ENCODE measurements around the gene DSCAM.
"Not testable (repeated sequence)": the region's sequence is repeated elsewhere in the genome, so short reads cannot be mapped to it uniquely, and the experiment has no call there.

Gene DSCAM, protein sequence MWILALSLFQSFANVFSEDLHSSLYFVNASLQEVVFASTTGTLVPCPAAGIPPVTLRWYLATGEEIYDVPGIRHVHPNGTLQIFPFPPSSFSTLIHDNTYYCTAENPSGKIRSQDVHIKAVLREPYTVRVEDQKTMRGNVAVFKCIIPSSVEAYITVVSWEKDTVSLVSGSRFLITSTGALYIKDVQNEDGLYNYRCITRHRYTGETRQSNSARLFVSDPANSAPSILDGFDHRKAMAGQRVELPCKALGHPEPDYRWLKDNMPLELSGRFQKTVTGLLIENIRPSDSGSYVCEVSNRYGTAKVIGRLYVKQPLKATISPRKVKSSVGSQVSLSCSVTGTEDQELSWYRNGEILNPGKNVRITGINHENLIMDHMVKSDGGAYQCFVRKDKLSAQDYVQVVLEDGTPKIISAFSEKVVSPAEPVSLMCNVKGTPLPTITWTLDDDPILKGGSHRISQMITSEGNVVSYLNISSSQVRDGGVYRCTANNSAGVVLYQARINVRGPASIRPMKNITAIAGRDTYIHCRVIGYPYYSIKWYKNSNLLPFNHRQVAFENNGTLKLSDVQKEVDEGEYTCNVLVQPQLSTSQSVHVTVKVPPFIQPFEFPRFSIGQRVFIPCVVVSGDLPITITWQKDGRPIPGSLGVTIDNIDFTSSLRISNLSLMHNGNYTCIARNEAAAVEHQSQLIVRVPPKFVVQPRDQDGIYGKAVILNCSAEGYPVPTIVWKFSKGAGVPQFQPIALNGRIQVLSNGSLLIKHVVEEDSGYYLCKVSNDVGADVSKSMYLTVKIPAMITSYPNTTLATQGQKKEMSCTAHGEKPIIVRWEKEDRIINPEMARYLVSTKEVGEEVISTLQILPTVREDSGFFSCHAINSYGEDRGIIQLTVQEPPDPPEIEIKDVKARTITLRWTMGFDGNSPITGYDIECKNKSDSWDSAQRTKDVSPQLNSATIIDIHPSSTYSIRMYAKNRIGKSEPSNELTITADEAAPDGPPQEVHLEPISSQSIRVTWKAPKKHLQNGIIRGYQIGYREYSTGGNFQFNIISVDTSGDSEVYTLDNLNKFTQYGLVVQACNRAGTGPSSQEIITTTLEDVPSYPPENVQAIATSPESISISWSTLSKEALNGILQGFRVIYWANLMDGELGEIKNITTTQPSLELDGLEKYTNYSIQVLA (N-terminal part only)

DNA sequence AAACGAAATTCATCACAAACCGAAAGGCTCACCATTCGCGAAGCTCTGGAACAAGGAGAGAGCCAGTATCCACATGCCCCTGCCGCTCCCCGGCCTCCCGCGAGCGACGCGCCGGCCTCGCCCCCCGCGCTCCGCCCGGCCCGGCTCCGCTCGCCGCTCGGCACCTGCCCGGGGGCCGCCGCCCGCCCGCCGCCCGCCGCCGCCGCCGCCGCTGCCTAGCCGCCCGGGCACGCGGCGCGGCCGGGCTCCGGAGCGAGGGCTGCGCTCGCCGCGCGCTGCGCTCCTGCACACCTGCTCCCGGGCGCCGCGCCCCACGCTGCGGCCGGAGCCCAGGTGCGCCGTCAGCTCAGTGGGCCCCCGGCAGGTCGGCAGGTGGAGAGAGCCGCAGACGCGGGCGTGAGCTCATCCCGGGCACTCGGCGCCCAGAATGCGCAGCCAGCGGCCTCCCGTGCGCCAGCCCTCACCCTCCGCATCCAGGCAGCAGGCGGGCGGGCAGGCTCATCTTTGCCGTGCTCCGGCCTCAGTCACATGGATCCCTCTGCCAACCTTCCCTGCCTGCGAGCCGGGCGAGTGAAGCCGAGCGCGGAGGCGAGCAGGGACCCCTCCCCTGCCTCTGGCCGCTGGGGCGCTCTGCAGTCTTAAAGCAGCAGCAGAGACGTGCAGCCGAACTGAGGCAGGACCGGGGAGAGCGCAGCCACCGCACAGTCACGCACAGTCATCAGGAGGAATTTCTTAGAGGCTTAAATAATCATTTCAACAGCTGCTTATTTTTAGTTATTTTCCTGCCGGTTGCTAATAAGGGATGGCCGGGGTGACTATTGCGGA lies at the start of gene DSCAM:
DSCAM (minus strand) TSS at position 572 of the 825 bp plus-strand sequence; CDS start at position 75, 497 bp downstream.
- DNase-seq (ENCODE audit: low read depth in 2 of 2): no peak

DNA sequence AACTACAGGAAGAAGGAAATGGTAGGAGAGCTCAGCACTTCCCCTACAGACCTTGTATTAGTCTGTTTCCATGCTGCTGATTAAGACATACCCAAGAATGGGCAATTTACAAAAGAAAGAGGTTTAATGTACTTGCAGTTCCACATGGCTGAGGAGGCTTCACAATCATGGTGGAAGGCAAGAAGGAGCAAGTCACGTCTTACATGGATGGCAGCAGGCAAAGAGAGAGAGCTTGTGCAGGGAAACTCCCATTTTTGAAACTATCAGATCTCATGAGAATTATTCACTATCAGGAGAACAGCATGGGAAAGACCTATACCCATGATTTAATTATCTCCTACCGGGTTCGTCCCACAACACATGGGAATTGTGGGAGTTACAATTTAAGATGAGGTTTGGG lies 48.7 kb upstream of the DSCAM start:
- not testable (repeated sequence) for DNase-seq (ENCODE audit: low read depth in 2 of 2)

DNA sequence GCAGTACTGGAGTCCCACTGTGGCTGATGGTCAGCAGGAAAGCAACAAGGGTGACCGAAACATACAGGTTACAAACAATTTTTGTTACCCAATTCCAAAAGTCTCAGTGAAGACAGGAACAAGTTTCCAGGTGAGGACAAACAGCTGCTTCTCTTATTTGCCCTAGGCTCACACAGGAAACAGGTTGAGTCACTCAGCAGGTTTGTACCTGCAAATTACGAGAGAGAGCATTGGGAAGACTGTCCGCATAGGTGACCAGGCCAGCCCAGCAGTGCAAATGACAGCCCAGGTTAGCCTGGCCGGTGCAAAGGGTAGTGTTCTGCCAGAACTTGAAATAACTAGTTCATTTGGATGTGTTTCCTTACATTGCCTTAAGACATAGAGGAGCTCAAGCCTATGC lies 40.0 kb upstream of the DSCAM start:
- DNase-seq (ENCODE audit: low read depth in 2 of 2): no peak

DNA sequence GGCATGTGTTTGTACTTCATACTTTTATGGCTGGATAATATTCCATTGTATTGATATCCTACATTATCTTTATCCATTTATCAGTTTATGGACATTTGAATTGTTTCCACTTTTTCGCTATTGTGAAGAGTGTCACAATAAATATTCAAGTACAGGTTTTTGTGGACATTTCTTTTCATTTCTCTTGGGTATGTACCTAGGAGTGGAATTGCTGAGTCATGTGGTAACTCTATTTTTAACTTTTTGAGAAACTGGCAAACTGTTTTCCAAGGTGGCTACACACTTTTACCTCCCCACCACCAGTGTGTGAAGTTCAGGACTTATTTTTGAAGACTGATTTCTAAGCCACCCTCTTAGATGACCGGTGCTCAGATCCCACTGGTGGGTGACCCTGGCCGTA lies 39.0 kb upstream of the DSCAM start:
- no peak for DNase-seq (ENCODE audit: low read depth in 2 of 2)

DNA sequence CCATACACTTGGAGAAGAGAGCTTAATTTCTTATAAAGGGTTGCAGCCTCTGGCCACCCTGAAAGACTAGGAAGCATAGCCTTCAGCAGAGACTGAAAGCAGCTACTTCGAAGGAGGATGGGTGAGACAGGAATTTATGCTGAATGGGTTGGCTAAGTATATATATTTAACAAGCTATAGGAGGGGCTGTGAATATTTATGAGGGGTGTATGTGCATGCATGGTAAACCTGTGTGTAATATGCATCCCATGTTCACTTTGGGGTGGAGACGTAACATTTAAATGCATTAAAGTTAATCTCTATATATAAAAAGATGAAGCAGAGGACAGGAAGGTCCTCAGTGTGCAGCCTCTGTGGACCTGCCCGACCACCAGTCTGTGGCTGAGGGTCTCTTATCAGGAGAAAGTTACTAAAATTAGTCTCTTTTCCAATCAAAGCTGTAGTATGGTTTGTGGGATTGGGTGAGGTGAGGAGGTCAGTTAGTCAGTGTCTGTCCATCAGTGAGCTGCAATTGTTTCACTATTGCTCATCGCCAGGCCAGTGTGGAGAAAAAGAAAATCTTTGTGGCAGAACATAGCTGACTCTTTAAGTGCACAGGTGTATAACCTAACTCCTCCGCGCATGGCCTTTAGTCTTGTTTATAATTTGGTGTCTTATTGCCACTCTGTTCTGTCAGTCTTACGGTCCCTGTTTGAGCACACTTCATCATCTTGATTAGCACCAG lies 35.4 kb upstream of the DSCAM start:
- DNase-seq (ENCODE audit: low read depth in 2 of 2): no peak

DNA sequence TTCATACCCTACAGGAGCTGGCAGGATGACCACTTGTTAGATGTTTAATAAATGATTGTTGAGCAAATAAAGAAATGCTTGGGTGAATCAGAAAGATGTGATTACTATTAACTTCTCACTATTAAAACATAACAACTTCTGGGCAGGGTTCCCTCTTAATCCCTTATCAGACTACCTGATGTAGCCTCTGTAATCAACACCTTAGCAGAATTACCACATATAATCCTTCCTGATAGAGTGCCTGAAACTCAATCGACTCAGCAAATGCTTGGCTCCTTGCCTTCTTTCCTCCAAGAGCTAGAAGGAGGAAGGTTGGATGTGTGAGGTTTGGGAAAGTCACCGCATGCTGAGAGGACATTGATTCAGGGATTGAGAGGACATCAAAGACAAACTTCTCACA lies 34.8 kb upstream of the DSCAM start:
- no peak for DNase-seq (ENCODE audit: low read depth in 2 of 2)

DNA sequence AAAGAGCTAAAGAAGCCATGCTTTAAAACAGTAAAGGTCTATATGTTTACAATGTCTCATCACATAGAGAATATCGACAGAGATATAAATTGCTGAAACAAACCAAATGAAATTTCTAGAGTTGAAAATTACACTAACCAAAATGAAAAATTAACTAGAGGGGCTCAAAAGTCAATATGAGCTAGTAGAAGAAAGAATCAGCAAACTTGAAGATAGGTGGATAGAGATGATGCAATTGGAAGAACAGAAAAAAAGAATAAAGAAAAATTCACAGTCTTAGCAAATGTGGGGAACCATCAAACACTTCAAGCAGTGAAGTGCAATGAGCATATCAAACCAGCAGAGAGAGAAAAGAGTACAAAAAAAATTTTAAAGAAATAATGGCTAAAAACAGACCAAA lies 24.1 kb upstream of the DSCAM start:
- DNase-seq (ENCODE audit: low read depth in 2 of 2): no peak

DNA sequence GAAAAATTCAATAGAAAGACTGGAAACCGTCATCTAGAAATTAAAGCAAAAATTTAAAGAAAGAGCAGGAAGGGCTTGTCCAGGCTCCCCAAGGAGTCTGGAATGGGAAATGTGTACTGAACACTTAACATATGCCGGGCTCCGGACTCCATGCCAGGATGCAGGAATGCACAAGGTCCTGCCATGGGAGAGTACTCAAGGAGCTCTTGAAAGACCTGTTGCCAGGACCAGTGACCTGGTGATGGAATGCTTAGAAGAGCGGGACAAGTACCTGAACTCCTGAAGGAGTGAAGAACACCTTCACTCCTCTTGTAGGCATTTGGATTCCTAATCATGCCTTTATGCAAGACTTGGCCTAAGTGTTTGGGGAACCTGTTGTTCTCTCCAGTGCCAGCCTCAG lies 16.9 kb upstream of the DSCAM start:
- no peak for DNase-seq (ENCODE audit: low read depth in 2 of 2)

DNA sequence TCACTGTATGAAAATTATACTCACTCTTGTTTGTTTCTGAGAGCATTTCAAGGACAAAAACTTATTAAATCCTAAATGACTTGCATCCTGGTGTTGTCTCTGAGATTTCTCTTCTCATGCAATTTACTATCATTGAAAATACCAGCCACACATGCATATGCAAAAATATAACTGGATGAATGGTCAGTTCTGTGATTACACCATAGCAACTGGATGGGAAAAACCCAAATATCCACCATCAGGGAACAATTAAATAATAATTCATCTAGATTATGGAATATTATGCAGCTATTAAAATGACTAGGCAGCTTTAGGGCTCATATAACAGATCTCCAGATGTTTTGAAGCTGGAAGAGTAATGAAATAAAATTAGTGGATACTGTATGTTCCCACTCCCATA lies 11.6 kb upstream of the DSCAM start:
- no peak for DNase-seq (ENCODE audit: low read depth in 2 of 2)

DNA sequence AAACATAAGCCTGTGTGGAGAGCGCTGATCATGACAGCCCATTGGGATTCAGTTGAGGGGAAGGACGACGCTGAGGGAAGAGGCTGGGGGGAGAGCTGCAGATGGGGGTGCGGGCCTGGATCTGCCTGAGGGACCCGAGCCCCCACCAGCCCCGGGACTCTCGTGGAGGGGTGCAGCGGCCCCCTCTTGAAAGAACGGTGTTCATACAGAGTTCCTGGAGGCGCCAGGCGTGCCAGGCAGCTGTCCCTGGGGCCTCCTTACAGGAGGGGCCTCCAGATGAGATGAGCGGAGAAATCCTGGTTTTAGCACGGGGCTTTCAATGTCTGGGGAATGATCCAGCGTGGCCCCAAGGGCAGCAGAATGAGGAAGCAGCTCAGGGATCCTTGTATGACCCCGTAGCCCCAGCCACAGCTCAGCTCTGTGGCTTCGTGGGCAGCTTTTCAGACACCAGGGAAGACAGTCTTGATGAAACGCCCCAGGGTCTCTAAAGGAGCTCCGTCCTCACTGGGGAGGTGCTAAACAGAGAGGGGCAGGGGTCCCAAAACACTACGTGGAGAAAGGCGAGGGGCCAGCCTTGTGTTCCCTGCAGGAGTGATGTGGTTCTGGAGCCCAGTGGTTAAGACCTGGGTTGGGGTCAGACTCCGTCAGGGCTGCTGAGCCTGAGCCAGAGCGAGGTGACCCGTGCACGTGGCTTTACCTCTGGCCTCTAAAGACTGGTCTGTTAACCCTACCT lies 7.2 kb upstream of the DSCAM start:
- DNase-seq (ENCODE audit: low read depth in 2 of 2): no peak

DNA sequence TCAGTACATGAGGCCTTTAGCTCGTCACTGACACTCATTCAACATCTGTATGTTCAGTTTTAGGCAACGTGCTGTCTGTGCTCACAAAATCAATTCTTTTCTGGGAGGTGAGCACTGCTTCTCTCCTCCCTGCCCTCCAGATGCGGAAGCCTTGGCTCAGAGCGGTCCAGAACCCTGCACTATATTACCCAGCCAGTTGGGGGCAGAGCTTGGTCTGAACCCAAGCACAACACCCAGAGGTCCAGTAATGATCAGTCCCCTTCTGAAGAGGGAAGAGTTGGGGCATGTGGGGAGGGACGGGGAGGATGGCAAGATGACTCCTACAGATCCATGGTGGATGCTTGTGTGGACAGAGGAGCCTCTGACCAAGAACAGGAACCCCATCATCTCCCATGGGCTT lies 5.6 kb upstream of the DSCAM start:
- DNase-seq (ENCODE audit: low read depth in 2 of 2): no peak

DNA sequence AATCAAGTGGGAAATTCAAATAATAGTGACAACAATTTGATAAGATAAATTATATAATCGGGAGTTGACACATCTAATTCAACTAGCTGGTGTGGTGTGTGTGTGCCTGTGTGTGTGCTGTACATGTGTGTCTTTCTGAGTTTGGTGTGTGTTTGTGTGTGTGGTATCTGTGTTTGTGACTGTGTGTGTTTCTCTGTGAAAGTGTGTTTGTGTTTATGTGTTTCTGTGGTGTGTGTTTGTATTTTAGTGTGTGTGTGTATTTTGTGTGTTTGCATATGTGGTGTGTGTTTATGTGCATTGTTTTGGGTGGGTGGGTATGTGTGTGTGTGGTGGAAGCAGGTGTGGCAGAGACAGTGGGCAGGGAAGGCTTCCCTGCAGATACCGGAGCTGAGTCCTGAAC lies 4.8 kb upstream of the DSCAM start:
- DNase-seq (ENCODE audit: low read depth in 2 of 2): no peak

DNA sequence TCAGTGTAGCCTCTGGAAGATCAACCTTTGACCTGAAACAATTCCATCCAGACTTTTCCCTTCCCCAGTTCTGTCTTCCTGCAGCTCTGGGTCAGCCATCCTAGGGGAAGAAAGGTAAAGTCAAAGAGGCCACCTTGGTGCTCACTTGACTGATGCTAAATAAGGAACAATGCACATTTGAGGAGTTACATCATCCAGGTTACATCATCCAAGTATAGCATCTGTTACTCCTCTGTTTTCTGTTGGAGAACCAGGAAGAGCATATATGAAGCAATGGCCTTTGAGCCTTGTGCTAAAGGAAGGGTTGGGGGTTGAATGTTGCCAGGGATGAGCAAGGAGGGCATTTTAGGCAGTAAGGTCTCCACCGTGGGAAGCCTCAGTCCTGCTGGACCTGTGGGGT lies 3.1 kb upstream of the DSCAM start:
- DNase-seq (ENCODE audit: low read depth in 2 of 2): no peak

DNA sequence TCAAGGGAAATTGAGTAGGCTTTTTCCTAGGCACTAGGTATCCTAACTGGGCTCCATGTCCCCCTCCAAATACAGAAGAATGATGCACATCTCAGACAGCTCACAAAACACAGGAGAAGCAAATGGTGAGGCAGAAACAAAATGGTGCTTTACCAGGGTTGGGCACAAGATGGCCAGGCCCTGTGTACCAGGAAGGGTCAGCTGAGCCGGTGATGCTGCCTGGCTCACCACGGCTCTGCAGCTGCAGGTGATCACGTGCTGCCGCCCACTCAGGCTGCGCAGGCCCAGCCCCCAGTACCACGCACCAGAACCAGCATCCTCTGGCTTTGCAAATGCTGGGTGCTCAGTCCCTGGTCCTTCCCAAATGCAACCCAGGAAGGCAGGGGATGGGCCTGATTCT lies 993 bp upstream of the DSCAM start:
- no peak for DNase-seq (ENCODE audit: low read depth in 2 of 2)

DNA sequence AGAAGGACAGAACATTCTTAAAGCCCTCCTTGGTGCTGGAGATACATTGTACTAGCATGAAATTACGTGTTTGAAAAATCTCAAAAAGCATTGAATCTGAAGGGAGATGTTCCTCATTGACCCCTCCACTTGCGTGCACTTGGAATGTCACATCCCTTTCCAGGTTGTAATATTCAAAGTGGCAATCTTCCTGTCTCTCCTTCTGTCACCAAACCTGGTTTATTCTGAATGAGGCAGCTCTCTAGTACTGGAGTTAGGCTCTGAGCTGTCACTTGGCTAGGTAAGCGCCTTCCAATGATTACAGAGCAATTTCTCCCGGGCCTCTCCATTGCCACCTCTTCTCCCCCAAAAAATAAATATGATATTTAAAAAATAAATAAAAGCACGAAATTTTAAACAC lies 855 bp downstream of the DSCAM start:
- DNase-seq (ENCODE audit: low read depth in 2 of 2): no peak

DNA sequence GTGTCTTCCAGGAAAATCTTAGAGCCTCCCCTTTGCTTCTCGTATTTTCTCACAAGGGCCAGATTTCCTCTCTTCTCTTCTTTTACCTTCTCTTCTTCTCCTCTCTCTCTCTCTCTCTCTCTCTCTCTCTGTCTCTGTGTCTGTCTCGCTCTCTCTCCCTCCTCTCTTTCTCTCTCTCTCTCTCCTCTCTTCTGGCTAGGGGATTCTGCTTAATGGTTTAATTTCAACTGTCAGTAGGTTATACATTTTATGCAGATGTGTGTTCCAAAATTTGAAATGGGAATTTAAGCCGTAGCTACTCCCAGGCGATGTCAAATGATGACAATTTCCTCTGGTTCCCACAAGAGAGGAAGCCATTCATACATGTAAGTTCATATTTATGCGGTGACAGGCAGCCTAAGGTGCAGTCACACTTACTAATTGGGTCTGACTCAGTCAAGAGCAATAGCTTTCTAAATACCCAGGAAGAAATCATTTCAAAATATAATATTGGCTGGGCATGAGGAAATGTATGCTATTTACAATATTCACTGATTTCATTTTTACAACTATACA lies 1.4 kb downstream of the DSCAM start:
- DNase-seq (ENCODE audit: low read depth in 2 of 2): no peak

DNA sequence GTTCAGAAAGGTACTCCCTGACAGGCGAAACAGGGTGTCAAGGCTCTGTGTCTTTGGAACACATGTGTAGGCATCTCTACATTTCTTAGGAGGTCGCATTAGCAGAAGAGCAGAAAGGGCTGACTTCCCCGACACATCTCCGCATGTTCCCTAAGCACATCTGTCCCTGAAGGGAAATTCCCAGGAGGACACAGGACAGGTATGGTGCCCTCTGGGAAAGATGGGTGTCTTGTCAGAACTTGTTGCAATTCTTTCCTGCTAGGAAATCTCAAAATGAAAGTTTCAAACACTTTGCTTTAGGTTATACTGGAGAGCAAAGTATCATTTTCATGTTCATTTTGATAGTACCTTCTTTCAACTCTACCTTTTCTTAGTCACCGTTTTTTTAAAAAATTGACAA lies 2.0 kb downstream of the DSCAM start:
- no peak for DNase-seq (ENCODE audit: low read depth in 2 of 2)

DNA sequence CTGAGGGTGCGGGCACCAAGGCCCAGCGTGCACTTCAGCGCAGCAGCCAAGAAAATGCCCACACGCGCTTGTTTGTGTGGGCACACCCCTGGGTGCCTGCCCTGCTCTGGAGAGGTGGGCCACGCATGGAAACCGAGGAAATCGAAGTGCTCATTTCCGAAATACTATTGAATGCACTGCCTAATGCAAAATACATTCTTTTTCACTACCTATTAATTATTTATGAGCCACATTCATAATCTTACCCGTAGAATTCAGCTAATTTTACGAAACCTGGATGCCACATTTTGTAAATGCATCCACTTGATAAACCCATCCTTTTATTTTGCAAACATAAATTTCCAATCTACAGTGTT lies 4.8 kb downstream of the DSCAM start:
- no peak for DNase-seq (ENCODE audit: low read depth in 2 of 2)

DNA sequence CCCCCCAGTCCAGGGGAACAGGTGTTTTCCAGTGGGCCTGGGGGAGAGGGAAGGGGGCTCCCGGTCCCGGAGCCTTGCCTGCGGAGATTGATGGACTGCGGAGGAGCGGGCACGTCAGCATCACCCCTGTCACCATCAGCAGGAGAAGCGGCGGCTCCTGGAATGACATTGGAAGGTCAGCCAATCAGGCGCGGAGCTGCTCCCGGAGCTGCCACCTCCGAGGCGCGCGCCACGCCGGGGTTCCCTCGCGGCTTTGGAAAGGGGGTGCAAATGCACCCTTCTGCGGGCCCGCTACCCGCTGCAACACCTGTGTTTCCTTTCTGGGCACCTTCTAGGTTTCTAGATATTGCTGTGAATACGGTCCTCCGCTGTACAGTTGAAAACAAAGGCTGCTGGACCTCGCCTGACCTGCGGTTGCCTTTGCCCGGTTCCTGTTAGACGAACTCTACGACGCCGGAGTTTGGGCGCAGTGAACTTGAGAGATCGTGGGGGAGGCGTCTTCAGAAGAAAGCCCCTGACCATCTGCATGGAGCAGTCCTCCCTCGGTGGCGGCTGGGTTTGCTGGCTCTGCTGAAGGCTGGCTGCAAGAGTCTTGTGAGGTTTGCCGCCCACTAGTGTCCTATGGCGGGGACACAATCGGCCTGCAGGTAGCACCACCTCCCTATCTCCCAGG lies 5.3 kb downstream of the DSCAM start:
- DNase-seq (ENCODE audit: low read depth in 2 of 2): no peak
